Thoracic aorta (tissue), 2 donors: ENCODE measurements around the gene COL4A6. TPM values are rescaled to one million over a fixed set of nuclear protein-coding genes. Genes with fewer than 3 reads are reported as not detected.

Experiments
- ATAC-seq: fragments of 150-250 bp; one replicate; pipeline ENCODE4 v1.8.0; 2017; ENCODE audit warnings: low read depth; ENCODE audit not compliant: insufficient number of reproducible peaks, low FRiP score
- DNase-seq: peaks from one replicate; pipeline ENCODE4 v3.0.0-alpha.2; 2020; ENCODE audit warnings: low spot score
- H3K27ac ChIP-seq, 2 donors: fragments of 200-600 bp; sonication (generic); 1 replicate in 1 of 2; 2 replicates in 1 of 2; pipeline ENCODE4 v1.5.1; 2016; ENCODE audit warnings: mild to moderate bottlenecking in 2 of 2, moderate library complexity in 2 of 2
- H3K27me3 ChIP-seq: fragments of 200-600 bp; sonication (generic); replicated peaks from 2 replicates; pipeline ENCODE4 v1.6.0; 2016; ENCODE audit warnings: mild to moderate bottlenecking; ENCODE audit not compliant: insufficient read depth
- H3K36me3 ChIP-seq: fragments of 200-600 bp; sonication (generic); one replicate; pipeline ENCODE4 v1.5.1; 2016
- H3K4me1 ChIP-seq, 2 donors: fragments of 200-600 bp; sonication (generic); 1 replicate in 1 of 2; 2 replicates in 1 of 2; pipeline versions ENCODE4 v1.5.1 to v1.6.0; 2016; ENCODE audit warnings: low read depth in 2 of 2, mild to moderate bottlenecking in 1 of 2; ENCODE audit not compliant: control insufficient read depth in 1 of 2
- H3K4me3 ChIP-seq: fragments of 200-600 bp; sonication (generic); 2 replicates; pipeline ENCODE4 v1.5.1; 2016; ENCODE audit warnings: mild to moderate bottlenecking
- H3K9me3 ChIP-seq: fragments of 200-600 bp; sonication (generic); 2 replicates; pipeline ENCODE4 v1.5.1; 2016
- total RNA-seq, 2 donors: library from RNA; depleted of rRNA; stranded (reverse); fragments of >200 nt; gene quantifications; one replicate each; pipeline versions ENCODE4 v1.1.0 to v1.2.3, GENCODE V29; 2016
- TF ChIP-seq, protein P1 (sequence below): fragments of 200-600 bp; sonication (generic); IDR thresholded peaks from one replicate; pipeline ENCODE4 v1.5.1; 2019; ENCODE audit warnings: antibody characterized with exemption

Gene COL4A6
- total RNA-seq, 2 donors from 2014 or later, result 1.3 to 2.2 TPM

DNA sequence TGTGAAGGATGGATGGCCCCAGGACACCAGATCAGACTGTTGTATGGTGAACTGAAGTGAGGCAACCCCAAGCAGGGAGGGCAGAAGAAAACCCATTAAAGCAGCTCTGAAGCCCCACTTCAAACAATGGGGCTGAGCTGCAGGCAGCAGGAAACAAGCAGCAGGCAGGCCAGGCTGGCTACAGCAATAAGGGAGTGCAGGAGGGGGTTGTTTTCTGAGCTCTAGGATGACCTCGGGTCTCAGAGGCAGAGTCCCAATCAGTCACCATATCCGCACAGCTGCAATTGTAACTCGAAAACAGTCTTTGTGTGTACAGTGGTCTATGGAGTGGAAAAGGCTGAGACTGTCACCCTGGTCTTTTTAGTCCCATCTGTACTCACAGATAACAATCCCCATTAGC is 90.4 kb downstream of the COL4A6 start:
- no peak overlapping the region for H3K27ac ChIP-seq
- H3K4me1 ChIP-seq, result peaks cover 0 to 7% of the 10 kb centered on the region in 2 donors
- ATAC-seq, result no peak
- TF ChIP-seq, protein P1, sequence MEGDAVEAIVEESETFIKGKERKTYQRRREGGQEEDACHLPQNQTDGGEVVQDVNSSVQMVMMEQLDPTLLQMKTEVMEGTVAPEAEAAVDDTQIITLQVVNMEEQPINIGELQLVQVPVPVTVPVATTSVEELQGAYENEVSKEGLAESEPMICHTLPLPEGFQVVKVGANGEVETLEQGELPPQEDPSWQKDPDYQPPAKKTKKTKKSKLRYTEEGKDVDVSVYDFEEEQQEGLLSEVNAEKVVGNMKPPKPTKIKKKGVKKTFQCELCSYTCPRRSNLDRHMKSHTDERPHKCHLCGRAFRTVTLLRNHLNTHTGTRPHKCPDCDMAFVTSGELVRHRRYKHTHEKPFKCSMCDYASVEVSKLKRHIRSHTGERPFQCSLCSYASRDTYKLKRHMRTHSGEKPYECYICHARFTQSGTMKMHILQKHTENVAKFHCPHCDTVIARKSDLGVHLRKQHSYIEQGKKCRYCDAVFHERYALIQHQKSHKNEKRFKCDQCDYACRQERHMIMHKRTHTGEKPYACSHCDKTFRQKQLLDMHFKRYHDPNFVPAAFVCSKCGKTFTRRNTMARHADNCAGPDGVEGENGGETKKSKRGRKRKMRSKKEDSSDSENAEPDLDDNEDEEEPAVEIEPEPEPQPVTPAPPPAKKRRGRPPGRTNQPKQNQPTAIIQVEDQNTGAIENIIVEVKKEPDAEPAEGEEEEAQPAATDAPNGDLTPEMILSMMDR, result no peak
- H3K36me3 ChIP-seq, result no peaks in the 10 kb centered on the region
- no peak overlapping the region for H3K4me3 ChIP-seq
- DNase-seq, result no peak
- no peaks in the 10 kb centered on the region for H3K27me3 ChIP-seq
- H3K9me3 ChIP-seq, result no peaks in the 10 kb centered on the region

DNA sequence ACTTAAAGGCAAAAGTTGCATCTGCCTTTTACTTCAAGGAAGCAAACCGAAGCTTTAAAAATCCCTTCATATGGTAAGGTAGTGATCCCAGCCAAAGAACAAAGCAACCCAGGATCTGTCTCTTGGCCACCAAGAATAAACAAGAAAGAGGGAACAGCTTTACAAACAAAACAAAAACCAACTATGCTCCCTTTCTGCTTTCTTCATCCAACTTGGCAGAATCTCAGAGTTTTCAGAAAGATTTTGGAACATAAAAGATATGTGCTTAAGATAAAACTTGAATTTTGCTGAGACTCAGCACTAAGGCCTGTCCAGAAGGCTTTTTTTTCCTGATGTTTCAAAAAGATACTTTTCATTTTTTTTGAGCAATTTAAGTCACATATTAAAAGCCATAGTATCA is 94.0 kb downstream of the COL4A6 start:
- Histone ChIP-seq H3K4me3 (no peak overlapping the region), H3K36me3 (no peaks in the 10 kb centered on the region), H3K4me1 (peaks cover 0 to 7% of the 10 kb centered on the region in 2 donors), H3K9me3 (no peaks in the 10 kb centered on the region), H3K27me3 (no peaks in the 10 kb centered on the region), H3K27ac (no peak overlapping the region)
- no peak for DNase-seq
- TF ChIP-seq, protein P1, result no peak
- ATAC-seq, result no peak

DNA sequence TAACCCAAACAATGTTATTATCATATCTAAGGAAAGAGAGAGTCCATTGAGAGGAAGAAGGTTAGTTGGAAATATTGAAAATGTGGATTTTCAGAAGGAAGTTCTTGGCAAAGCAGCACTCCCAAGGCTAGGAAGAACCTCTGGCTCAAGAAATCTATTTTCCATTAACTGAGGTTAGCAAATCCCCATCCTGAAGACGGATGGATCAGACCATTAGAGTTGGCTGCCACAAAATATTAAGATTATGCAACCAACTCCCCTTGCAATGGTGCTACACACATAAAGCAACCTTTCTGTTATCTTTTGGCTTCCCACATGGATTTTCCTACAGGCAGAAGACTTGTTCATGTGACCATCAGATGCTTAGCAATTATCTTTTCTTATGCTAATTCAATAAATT is 96.3 kb downstream of the COL4A6 start:
- Histone ChIP-seq H3K27ac (no peak overlapping the region), H3K36me3 (no peaks in the 10 kb centered on the region), H3K27me3 (no peaks in the 10 kb centered on the region), H3K9me3 (no peaks in the 10 kb centered on the region), H3K4me1 (peaks cover 0 to 7% of the 10 kb centered on the region in 2 donors), H3K4me3 (no peak overlapping the region)
- TF ChIP-seq, protein P1, result no peak
- DNase-seq, result no peak
- ATAC-seq, result no peak

DNA sequence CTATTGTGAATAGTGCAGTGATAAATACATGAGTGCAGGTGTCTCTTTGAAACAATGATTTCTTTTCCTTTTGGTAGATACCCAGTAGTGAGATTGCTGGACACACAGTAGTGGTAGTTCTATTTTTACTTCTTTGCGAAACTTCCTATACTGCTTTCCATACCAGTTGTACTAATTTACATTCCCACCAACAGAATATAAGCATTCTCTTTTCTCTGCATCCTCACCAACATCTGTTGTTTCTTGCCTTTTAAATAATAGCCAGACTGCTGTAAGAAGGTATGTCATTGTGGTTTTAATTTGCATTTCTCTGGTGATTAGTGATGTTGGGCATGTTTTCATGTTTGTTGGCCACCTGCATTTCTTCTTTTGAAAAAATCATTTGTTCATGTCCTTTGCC is 105.9 kb downstream of the COL4A6 start:
- Histone ChIP-seq H3K9me3 (no peaks in the 10 kb centered on the region), H3K4me1 (no peaks in the 10 kb centered on the region), H3K36me3 (no peaks in the 10 kb centered on the region), H3K27me3 (no peaks in the 10 kb centered on the region), H3K4me3 (no peak overlapping the region), H3K27ac (no peak overlapping the region)
- ATAC-seq (no peak), DNase-seq (no peak)
- TF ChIP-seq, protein P1, result no peak

DNA sequence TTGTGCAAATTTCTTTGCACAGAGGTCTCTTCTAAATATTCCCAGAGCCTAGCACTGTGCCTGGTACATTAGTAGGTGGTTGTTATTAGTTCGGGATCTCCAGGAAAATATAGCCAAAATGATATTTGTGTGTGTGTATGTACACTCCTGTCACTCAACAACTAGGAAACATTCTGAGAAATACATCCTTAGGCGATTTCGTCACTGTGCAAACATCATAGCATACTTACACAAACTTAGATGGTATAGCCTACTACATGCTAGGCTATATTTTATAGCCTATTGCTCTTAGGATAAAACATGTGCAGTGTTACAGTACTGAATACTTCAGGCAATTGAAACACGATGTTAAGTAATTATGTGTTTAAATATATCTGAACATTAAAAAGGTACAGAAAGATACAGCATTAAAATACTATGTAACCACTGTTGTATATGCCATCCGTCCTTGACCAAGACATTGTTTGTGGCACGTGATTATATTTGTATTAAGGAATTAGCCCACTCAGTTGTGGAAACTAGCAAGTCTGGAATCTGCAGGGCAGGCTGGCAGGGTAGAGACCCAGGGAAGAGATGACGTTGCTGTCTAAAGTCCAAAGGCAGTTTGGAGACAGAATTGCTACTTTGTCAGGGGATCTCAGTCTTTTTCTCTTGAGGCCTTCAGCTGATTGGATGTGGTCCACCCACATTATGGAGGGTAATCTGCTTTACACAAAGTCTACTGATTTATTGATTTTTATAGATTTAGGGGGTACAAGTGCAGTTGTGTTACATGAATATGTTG is 106.9 kb downstream of the COL4A6 start:
- DNase-seq (no peak), ATAC-seq (no peak)
- H3K9me3 ChIP-seq, result no peaks in the 10 kb centered on the region
- H3K27ac ChIP-seq, result no peak overlapping the region
- TF ChIP-seq, protein P1, result no peak
- no peak overlapping the region for H3K4me3 ChIP-seq
- H3K36me3 ChIP-seq, result no peaks in the 10 kb centered on the region
- no peaks in the 10 kb centered on the region for H3K4me1 ChIP-seq
- no peaks in the 10 kb centered on the region for H3K27me3 ChIP-seq
